GM12865 (cell line): ENCODE data around the gene RCHY1.
"Not testable (repeated sequence)": the region's sequence is repeated elsewhere in the genome, so short reads cannot be mapped to it uniquely, and the experiment has no call there.

ENCODE experiments used
- DNase-seq: peaks from one replicate; pipeline ENCODE4 v3.0.0; 2010; ENCODE audit warnings: low read depth
- H3K4me3 ChIP-seq: 2 replicates; pipeline ENCODE4 v1.5.1; 2011; ENCODE audit warnings: mild to moderate bottlenecking, low read depth, low read length, control low read depth
- TF ChIP-seq, protein P1 (sequence below): IDR thresholded peaks from 2 replicates; pipeline ENCODE4 v1.5.1; 2011; ENCODE audit warnings: low read length, control low read depth, low read depth, inconsistent platforms; ENCODE audit not compliant: insufficient read depth; ENCODE audit errors: missing control alignments

The RCHY1 gene

GRCh38 chr4:75547647-75548387 is 33.6 kb upstream of the RCHY1 start:
- TF ChIP-seq, protein P1, sequence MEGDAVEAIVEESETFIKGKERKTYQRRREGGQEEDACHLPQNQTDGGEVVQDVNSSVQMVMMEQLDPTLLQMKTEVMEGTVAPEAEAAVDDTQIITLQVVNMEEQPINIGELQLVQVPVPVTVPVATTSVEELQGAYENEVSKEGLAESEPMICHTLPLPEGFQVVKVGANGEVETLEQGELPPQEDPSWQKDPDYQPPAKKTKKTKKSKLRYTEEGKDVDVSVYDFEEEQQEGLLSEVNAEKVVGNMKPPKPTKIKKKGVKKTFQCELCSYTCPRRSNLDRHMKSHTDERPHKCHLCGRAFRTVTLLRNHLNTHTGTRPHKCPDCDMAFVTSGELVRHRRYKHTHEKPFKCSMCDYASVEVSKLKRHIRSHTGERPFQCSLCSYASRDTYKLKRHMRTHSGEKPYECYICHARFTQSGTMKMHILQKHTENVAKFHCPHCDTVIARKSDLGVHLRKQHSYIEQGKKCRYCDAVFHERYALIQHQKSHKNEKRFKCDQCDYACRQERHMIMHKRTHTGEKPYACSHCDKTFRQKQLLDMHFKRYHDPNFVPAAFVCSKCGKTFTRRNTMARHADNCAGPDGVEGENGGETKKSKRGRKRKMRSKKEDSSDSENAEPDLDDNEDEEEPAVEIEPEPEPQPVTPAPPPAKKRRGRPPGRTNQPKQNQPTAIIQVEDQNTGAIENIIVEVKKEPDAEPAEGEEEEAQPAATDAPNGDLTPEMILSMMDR: no peak
- no peak for DNase-seq
- H3K4me3 ChIP-seq: no peak overlapping the region

DNA sequence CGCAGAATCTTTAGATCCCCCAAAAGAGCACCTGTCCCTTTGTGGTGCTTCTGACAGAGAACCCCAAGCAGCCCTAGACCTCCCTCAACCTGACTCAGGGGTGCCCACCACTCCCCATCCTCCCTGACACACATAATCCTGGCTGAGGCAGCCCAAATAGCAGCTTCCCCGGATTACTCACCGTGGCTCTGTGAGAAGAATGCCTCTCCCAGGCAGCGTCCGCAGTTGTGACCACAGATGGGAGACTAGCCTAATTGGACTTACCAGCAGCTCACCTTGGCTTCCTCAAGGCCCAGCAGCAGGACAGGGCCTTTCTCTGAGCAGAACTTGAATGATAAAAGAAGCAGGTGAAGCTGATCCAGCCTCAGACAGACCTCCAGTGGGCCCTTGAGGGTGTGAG is 31.3 kb upstream of the RCHY1 start:
- TF ChIP-seq, protein P1: no peak
- H3K4me3 ChIP-seq: no peak overlapping the region
- DNase-seq: no peak

DNA sequence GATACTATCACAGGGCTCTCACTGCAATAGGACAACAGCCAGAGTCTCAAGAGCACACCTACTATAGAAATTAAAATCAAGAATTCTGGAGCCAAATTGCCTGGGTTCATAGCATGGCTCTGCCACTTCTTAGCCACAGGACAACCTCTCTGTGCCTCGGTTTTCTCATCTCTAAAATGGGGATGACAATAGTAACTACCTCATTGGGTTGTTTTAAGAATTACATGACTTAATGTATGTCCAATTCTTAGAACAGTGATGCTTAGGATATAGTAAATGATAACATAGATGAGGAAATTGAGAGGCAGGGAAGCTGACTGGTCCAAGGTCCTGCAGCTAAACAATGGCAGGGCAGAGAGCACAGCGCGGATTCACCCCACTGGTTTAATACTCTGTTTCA is 30.7 kb upstream of the RCHY1 start:
- DNase-seq: no peak
- H3K4me3 ChIP-seq: no peak overlapping the region
- TF ChIP-seq, protein P1: no peak

- not testable (repeated sequence) for DNase-seq, H3K4me3 ChIP-seq
These were observed 30.0 kb upstream of the RCHY1 start for GRCh38 chr4:75544220-75544619.

DNA sequence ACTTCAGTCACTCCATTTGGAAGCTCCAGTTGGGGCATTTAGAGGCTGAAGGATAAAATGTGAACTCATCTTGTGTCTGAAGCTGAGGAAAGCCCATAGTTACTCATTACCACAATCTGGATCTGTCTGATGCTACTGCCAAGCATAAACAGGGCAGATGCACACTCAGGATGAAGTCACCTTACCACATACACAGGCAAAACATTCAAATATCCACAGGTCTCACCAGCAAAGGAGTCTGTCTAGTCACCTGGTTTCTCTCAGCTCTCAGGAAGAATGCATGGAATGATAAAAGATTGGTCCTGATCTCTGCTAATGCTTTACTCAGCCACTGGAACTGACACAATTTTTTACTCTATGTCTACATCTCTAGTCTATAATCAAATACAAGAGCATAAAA is 28.6 kb upstream of the RCHY1 start:
- DNase-seq: no peak
- TF ChIP-seq, protein P1: no peak
- no peak overlapping the region for H3K4me3 ChIP-seq

DNA sequence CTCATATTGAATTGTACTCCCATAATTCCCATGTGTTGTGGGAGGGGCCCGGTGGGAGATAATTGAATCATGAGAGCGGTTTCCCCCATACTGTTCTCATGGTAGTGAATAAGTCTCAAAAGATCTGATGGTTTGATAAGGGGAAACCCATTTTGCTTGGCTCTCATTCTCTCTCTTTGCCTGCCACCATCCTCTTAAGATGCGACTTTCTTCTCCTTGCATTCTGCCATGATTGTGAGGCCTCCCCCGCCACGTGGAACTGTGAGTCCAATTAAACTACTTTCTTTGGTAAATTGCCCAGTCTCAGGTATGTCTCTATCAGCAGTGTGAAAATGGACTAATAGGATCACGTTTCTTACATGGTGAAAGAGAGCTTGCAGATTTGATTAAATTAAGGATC is 23.1 kb upstream of the RCHY1 start:
- not testable (repeated sequence) for H3K4me3 ChIP-seq, DNase-seq

DNA sequence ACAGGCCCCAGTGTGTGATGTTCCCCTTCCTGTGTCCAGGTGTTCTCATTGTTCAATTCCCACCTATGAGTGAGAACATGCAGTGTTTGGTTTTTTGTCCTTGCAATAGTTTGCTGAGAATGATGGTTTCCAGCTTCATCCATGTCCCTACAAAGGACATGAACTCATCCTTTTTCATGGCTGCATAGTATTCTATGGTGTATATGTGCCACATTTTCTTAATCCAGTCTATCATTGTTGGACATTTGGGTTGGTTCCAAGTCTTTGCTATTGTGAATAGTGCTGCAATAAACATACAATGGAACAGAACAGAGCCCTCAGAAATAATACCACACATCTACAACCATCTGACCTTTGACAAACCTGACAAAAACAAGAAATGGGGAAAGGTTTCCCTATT is 19.7 kb upstream of the RCHY1 start:
- H3K4me3 ChIP-seq, DNase-seq: not testable (repeated sequence)

DNA sequence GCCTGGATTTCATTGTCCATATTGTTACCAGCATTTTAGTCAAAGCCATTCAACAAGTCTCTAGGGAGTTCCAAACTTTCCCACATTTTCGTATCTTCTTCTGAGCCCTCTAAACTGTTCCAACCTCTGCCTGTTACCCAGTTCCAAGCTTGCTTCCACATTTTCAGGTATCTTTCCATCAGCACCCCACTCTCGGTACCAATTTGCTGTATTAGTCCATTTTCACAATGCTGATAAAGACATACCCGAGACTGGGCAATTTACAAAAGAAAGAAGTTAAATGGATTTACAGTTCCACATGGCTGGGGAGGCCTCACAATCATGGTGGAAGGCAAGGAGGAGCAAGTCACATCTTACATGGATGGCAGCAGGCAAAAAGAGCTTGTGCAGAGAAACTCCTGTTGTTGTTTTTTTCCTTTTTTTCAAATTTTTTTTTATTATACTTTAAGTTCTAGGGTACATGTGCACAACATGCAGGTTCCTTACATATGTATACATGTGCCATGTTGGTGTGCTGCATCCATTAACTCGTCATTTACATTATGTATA is 19.2 kb upstream of the RCHY1 start:
- DNase-seq, H3K4me3 ChIP-seq: not testable (repeated sequence)

DNA sequence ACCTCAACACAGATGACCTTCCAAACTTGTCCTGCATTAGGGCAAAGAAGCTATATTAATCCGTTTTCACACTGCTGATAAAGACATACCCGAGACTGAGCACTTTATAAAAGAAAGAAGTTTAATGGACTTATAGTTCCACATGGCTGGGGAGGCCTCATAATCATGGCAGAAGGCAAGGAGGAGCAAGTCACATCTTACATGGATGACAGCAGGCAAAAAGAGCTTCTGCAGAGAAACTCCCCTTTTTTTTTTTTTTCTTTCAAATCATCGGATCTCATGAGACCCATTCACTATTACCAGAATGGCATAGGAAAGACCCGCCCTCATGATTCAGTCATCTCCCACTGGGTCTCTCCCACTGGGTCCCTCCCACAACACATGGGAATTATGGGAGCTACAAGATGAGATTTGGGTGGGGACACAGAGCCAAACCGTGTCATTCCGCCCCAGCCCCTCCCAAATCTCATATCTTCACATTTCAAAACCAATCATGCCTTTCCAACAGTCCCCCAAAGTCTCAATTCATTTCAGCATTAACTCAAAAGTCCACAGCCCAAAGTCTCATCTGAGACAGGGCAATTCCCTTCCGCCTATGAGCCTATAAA is 17.4 kb upstream of the RCHY1 start:
- H3K4me3 ChIP-seq, DNase-seq: not testable (repeated sequence)
